Aortic smooth muscle cell (primary cell): ENCODE measurements around the gene BATF. TPM values are rescaled to one million over a fixed set of nuclear protein-coding genes. Genes with fewer than 3 reads are reported as not detected.

ENCODE experiments used
- total RNA-seq: library from RNA; depleted of rRNA; stranded (reverse); fragments of >200 nt; gene quantifications from 2 replicates; pipeline ENCODE4 v1.2.3, GENCODE V29; 2014

The BATF gene, protein sequence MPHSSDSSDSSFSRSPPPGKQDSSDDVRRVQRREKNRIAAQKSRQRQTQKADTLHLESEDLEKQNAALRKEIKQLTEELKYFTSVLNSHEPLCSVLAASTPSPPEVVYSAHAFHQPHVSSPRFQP
- total RNA-seq, result 0.12 and 1.8 TPM in 2 replicates

GRCh38 chr14:75522224-75522982 is at the start of gene BATF:
Gene BATF (plus strand): TSS chr14:75522469. CDS start chr14:75522683, 214 bp downstream.

DNA sequence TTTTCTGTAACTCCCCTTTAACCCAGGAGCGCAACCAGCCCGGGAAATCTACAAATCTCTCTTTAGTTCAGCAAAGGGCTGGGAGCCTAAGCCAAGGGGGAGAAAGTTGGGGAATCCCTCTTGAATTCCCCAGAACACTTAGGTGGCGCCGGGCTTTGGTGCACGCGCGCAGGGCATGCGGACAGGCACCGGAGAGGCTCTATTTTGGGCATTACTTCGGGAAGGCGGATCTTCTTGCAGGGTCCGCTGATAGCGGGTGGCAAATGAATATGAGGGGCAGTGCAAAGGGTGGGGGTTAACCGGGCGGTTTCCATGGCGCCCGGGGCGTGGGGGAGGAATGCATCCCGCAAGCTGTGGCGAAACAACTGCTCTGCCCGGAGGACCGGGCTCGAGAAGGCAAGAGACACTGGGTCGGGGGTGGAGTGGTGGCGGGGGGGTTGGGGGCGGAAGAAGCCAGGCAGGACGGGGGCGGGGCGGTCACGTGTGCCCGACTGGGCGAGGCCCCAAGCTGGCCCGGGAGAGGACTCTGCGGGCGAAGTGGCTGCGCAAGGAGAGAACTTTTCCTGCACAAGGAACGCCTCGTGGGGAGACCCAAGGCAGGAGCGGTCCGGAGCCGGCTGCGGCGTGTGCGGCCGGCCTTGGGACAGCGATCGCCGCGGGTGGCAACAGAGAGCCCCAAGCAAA is 56.0 kb downstream of the BATF start, which contains the start of gene FLVCR2:
Gene FLVCR2, plus strand, starts transcription at position 519 of the 684 bp plus-strand sequence. CDS start 353 bp downstream, outside the sequence.

Other genes starting within 250 kb of the BATF start
- gene FOS, start 243.6 kb upstream of the BATF start, total RNA-seq, result 4.5 and 14.4 TPM in 2 replicates
- gene JDP2, start 94.4 kb upstream of the BATF start, total RNA-seq, result 18.9 and 24.4 TPM in 2 replicates
- gene FLVCR2, start 56.2 kb downstream of the BATF start, total RNA-seq, result 0.75 and 0.79 TPM in 2 replicates
- 4.6 and 6.3 TPM in 2 replicates for gene ERG28, start 138.4 kb downstream of the BATF start, total RNA-seq
- gene TTLL5, start 138.8 kb downstream of the BATF start, total RNA-seq, result 24.8 and 29.1 TPM in 2 replicates